Mucosa of stomach (tissue), 1 donor: Measurements from ENCODE around the gene SIPA1L3.
"Not testable (repeated sequence)": the region's sequence is repeated elsewhere in the genome, so short reads cannot be mapped to it uniquely, and the experiment has no call there.

Source experiments
- H3K27me3 ChIP-seq: one replicate; pipeline ENCODE4 v1.7.0; 2013; ENCODE audit warnings: mild to moderate bottlenecking, low read length; ENCODE audit not compliant: control insufficient read depth, insufficient read depth
- H3K36me3 ChIP-seq: one replicate; pipeline ENCODE4 v1.7.0; 2013; ENCODE audit warnings: low read length; ENCODE audit not compliant: control insufficient read depth, insufficient read depth
- H3K4me1 ChIP-seq: one replicate; pipeline ENCODE4 v1.7.0; 2013; ENCODE audit warnings: mild to moderate bottlenecking, low read length; ENCODE audit not compliant: control insufficient read depth, insufficient read depth
- H3K4me3 ChIP-seq: one replicate; pipeline ENCODE4 v1.7.0; 2013; ENCODE audit warnings: low read length
- H3K9ac ChIP-seq: one replicate; pipeline ENCODE4 v1.7.0; 2013; ENCODE audit warnings: mild to moderate bottlenecking, low read length, moderate library complexity
- H3K9me3 ChIP-seq: one replicate; pipeline ENCODE4 v1.7.0; 2013; ENCODE audit warnings: mild to moderate bottlenecking, low read length, moderate library complexity; ENCODE audit not compliant: control insufficient read depth
- donor health status: Pancreatic carcinoma.

Gene SIPA1L3

DNA sequence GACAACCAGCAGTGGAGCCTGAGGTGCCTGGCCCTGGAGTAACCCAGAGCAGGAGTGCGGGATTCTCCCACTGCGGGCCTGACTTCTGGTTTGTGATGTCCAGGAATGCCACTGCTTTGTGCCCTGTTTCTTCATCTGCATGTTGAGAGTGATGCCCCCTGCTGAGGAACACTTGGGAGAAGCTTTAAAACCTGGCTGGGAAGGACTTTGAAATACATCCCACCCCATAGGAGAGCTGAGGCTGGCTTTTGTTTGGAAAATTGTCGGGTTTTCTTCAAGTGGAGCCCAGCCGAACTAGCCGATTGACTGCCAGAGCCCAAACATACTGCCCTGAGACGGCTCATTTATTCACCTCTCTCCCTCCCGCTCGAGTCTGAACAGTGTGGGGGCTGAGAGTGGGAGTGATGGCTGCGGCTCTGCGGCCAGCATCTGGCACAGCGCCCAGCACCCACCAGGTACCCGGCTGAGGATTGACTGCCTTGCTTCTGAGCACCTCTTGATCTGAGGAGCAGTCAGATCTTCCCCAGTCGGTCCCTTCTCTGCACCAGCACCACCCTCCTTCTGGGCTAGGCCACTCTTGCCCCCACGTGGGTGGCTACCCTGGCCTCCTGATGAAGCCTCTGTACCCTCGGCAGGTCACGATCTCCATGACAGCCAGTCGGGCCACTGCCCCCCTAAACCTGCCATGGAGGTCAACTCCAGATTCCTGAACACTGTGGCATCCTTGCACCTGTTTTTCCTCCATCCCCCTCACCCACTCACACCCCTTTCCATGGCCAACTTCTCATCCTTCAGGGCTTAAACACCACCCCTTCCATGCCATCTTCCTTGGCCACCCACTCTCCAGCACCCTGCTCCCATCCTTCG is 148.9 kb downstream of the SIPA1L3 start:
- Histone ChIP-seq H3K9ac (no peak overlapping the region), H3K36me3 (no peaks in the 10 kb centered on the region), H3K4me3 (no peak overlapping the region), H3K9me3 (no peaks in the 10 kb centered on the region), H3K4me1 (peaks cover 9% of the 10 kb centered on the region), H3K27me3 (no peaks in the 10 kb centered on the region)

- Histone ChIP-seq H3K36me3 (no peaks in the 10 kb centered on the region), H3K4me3 (no peak overlapping the region), H3K9me3 (no peaks in the 10 kb centered on the region), H3K27me3 (no peaks in the 10 kb centered on the region), H3K4me1 (peaks cover 9% of the 10 kb centered on the region), H3K9ac (no peak overlapping the region)
Observed at GRCh38 chr19:38056646-38057045, 149.6 kb downstream of the SIPA1L3 start.

DNA sequence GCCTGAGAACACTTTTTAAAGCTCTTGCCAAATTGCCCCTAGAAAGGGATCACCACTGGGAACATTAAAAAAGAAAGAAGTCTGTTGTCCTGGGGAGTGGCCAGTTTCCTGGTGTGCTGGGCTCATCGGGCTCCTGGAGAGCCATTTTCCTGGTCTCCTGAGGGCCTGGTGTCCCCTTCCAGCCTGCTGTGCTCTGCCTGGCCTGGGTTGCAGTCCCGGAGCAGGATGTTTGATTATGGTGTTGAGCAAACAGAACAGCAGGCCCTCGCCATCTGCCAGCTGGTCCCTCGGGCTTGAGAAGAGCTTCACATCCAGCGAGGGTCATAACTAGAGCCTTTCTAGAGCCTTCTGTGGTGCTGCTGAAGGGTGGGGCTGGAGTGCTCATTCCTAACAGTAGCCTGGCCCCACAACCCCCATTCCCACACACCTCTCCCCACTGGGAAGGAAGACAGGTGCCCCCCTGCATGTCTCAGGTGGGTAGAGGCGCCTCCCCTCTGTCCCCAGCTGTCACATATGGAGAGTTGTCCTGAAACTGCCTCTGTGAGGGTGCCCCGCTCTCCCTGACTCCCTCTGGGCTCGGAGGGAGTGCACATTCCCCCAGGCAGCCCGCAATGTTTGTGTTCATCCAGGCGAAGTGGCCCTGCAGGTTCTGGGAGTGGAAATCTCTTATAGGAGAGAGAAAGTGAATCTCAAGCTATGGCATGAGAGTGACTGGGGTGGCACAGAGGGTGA is 151.1 kb downstream of the SIPA1L3 start:
- Histone ChIP-seq H3K9me3 (no peaks in the 10 kb centered on the region), H3K9ac (peak overlapping the region; percentile 28)

GRCh38 chr19:38059897-38060296 is 152.9 kb downstream of the SIPA1L3 start:
- Histone ChIP-seq H3K9me3 (no peaks in the 10 kb centered on the region), H3K4me1 (peaks cover 12% of the 10 kb centered on the region), H3K27me3 (no peaks in the 10 kb centered on the region), H3K9ac (no peak overlapping the region), H3K36me3 (no peaks in the 10 kb centered on the region), H3K4me3 (no peak overlapping the region)

More for the DNA sequence above, 151.1 kb downstream of the SIPA1L3 start:
- Histone ChIP-seq H3K4me3 (no peak overlapping the region), H3K36me3 (no peaks in the 10 kb centered on the region), H3K4me1 (peaks cover 10% of the 10 kb centered on the region), H3K27me3 (no peaks in the 10 kb centered on the region)

DNA sequence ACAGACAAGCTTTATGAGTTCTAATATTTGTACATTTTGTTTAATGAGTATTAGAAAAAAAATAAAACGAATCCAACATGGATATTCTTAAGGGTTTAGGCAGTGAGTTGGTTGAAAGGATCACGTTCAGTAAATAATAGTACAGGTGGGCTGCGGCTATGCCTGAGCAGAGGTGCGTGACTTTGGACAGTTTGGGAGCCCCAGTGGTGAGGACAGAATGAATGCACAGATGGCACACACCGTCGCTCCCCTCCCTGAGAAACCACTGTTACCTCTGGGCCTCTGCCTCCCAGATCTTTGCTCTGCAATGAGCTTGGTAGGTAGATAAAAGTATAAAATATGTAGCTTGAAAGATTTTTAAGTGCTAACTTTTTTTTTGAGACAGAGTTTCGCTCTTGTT is 153.3 kb downstream of the SIPA1L3 start:
- Histone ChIP-seq H3K4me1 (peaks cover 12% of the 10 kb centered on the region), H3K4me3 (no peak overlapping the region), H3K9me3 (no peaks in the 10 kb centered on the region), H3K27me3 (no peaks in the 10 kb centered on the region), H3K9ac (no peak overlapping the region), H3K36me3 (no peaks in the 10 kb centered on the region)

- Histone ChIP-seq H3K9me3 (no peaks in the 10 kb centered on the region), H3K36me3 (no peaks in the 10 kb centered on the region), H3K4me3 (no peak overlapping the region), H3K4me1 (peaks cover 12% of the 10 kb centered on the region), H3K27me3 (no peaks in the 10 kb centered on the region), H3K9ac (no peak overlapping the region)
Observed at GRCh38 chr19:38061294-38061693, 154.3 kb downstream of the SIPA1L3 start.

GRCh38 chr19:38062959-38063761 is 156.2 kb downstream of the SIPA1L3 start:
- Histone ChIP-seq H3K36me3 (no peaks in the 10 kb centered on the region), H3K4me1 (peaks cover 8% of the 10 kb centered on the region), H3K27me3 (no peaks in the 10 kb centered on the region), H3K9me3 (no peaks in the 10 kb centered on the region), H3K9ac (no peak overlapping the region), H3K4me3 (no peak overlapping the region)

DNA sequence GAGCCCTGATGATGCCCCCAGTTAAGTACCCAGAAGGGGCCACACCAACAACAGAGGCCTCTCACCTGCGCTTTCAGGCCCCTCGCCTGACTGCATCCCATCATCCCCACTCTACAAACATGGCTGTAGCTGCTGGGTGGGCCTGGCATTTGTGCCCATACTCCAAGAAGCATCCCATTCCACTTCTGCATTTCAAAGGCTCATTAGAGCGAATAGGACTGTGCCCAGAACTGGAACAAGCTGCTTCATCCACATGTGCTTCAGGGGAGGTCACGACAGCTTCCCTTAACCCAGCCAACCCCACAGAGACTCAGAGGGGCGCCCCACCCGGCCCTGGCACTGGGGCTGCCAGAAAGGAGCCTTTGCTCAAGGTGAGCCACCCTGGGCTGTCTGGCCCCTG is 156.9 kb downstream of the SIPA1L3 start:
- no peak overlapping the region for H3K9ac ChIP-seq

DNA sequence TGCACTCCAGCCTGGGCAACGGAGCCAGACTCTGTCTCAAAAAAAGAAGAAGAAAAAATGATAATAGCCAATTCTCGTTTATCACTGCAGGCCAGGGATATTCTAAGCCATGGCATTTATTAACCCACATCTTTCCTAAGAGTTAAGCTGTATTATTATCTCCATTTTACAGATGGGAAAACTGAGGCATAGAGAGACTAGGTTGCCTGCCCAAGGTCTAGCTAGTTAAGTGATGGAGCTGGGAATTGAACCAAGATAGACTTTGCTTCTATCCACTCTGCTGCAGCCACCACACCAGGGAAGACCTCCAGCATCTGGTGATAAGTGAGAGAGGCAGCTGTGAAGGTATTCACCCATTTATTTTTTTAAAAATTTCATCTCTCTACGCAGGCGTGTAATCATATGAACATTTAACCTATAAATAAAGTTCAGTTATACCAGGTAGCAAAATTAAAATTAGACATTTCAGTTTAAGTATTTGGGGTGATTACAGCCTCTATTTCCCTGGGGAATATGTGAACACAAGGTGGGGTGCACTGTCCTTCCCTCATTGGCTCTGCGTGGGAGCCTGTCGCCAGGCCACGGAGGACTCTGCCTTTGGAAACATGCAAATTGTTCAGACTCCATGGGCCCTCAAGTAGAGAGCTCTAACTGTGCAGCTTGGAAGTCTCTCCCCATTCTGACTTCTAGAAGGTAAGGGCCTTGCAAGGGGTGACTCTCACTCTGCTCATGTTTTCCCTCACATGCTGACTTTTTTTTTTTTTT is 157.8 kb downstream of the SIPA1L3 start:
- Histone ChIP-seq H3K27me3 (no peaks in the 10 kb centered on the region), H3K4me3 (no peak overlapping the region), H3K4me1 (peaks cover 3% of the 10 kb centered on the region), H3K9me3 (no peaks in the 10 kb centered on the region), H3K36me3 (no peaks in the 10 kb centered on the region), H3K9ac (no peak overlapping the region)

More for the DNA sequence above, 156.9 kb downstream of the SIPA1L3 start:
- Histone ChIP-seq H3K27me3 (no peaks in the 10 kb centered on the region), H3K4me1 (peaks cover 3% of the 10 kb centered on the region), H3K36me3 (no peaks in the 10 kb centered on the region), H3K9me3 (no peaks in the 10 kb centered on the region), H3K4me3 (no peak overlapping the region)

- H3K9ac ChIP-seq, H3K4me3 ChIP-seq, H3K4me1 ChIP-seq, H3K9me3 ChIP-seq, H3K27me3 ChIP-seq, H3K36me3 ChIP-seq: not testable (repeated sequence)
Observed at GRCh38 chr19:38065775-38066174, 158.8 kb downstream of the SIPA1L3 start.

- Histone ChIP-seq H3K4me3 (no peak overlapping the region), H3K36me3 (no peaks in the 10 kb centered on the region), H3K9ac (no peak overlapping the region), H3K27me3 (no peaks in the 10 kb centered on the region), H3K9me3 (no peaks in the 10 kb centered on the region), H3K4me1 (peaks cover 4% of the 10 kb centered on the region)
Observed at GRCh38 chr19:38068826-38069225, 161.8 kb downstream of the SIPA1L3 start.
